ENCODE results near the gene ARID1B. TPM values are rescaled to one million over a fixed set of nuclear protein-coding genes. Genes with fewer than 3 reads are reported as not detected.

Gene ARID1B
- total and polyA plus RNA-seq, 12 donors = 13.3 to 85.6 (median 50.9) TPM

GRCh38 chr6:156934069-156934460 lies 156.9 kb downstream of the ARID1B start:
- 74 to 85% (median 80%) methylated on average over 2 of the region's 2 CpGs for WGBS, 4 donors
- Histone ChIP-seq H3K36me3 (replicated peaks in 1 of 2) (no peaks in the 10 kb centered on the region), H3K9me3 (replicated peaks in 1 of 3) (no peaks in the 10 kb centered on the region), H3K27ac (peak overlapping the region in 1 of 5 donors; percentile 39), H3K4me3 (no peak overlapping the region), H3K27me3 (no peaks in the 10 kb centered on the region), H3K4me1 (replicated peaks in 1 of 2) (peaks cover 18 to 39% of the 10 kb centered on the region in 2 donors)
- no peak for DNase-seq
- intact Hi-C loops (cut with DNase I) = loop anchor here in 1 of 2 donors (10.0 kb wide), 1 partner anchor 119 kb away; no protein-coding TSS in a partner anchor
- TF ChIP-seq CTCF (IDR thresholded peaks at IDR 0.05) = no peak
- TF ChIP-seq POLR2A (IDR thresholded peaks at IDR 0.05) = no peak

- TF ChIP-seq POLR2A (IDR thresholded peaks at IDR 0.05) = no peak
- TF ChIP-seq CTCF (IDR thresholded peaks at IDR 0.05) = no peak
- 94 to 100% (median 96%) methylated on average over 5 of the region's 5 CpGs for WGBS, 4 donors
Measured at GRCh38 chr6:156935000-156935399, 157.8 kb downstream of the ARID1B start.

GRCh38 chr6:156938143-156938542 lies 161.0 kb downstream of the ARID1B start:
- Histone ChIP-seq H3K4me1 (replicated peaks in 1 of 2) (peaks cover 23 to 66% of the 10 kb centered on the region in 2 donors), H3K9me3 (replicated peaks in 1 of 3) (no peaks in the 10 kb centered on the region), H3K27me3 (no peaks in the 10 kb centered on the region), H3K27ac (no peak overlapping the region), H3K4me3 (no peak overlapping the region), H3K36me3 (replicated peaks in 1 of 2) (no peaks in the 10 kb centered on the region)
- DNase-seq = no peak
- TF ChIP-seq POLR2A (IDR thresholded peaks at IDR 0.05) (no peak), CTCF (IDR thresholded peaks at IDR 0.05) (no peak)
- intact Hi-C loops (cut with DNase I) = loop anchor here in 1 of 2 donors (10.0 kb wide), 1 partner anchor 123 kb away; no protein-coding TSS in a partner anchor
- 32 to 41% (median 34%) methylated on average over 1 of the region's 1 CpG for WGBS, 4 donors

More at GRCh38 chr6:156935000-156935399, 157.8 kb downstream of the ARID1B start:
- DNase-seq = no peak
- intact Hi-C loops (cut with DNase I) = loop anchor here in 1 of 2 donors (10.0 kb wide), 1 partner anchor 120 kb away; no protein-coding TSS in a partner anchor
- Histone ChIP-seq H3K36me3 (replicated peaks in 1 of 2) (no peaks in the 10 kb centered on the region), H3K27me3 (no peaks in the 10 kb centered on the region), H3K4me1 (replicated peaks in 1 of 2) (peaks cover 18 to 49% of the 10 kb centered on the region in 2 donors), H3K4me3 (no peak overlapping the region), H3K27ac (no peak overlapping the region), H3K9me3 (replicated peaks in 1 of 3) (no peaks in the 10 kb centered on the region)

GRCh38 chr6:156940221-156940620 lies 163.0 kb downstream of the ARID1B start:
- no peak for DNase-seq
- H3K27ac ChIP-seq = no peak overlapping the region

More at GRCh38 chr6:156940221-156940620, 163.0 kb downstream of the ARID1B start:
- intact Hi-C loops (cut with DNase I) = no loop called here
- TF ChIP-seq CTCF (IDR thresholded peaks at IDR 0.05) = no peak
- TF ChIP-seq POLR2A (IDR thresholded peaks at IDR 0.05) = no peak
- no peaks in the 10 kb centered on the region for H3K9me3 ChIP-seq (replicated peaks in 1 of 3)
- no peaks in the 10 kb centered on the region for H3K27me3 ChIP-seq
- no peak overlapping the region for H3K4me3 ChIP-seq
- peaks cover 25 to 68% of the 10 kb centered on the region in 2 donors for H3K4me1 ChIP-seq (replicated peaks in 1 of 2)
- 75 to 81% (median 78%) methylated on average over 5 of the region's 5 CpGs for WGBS, 4 donors
- H3K36me3 ChIP-seq (replicated peaks in 1 of 2) = no peaks in the 10 kb centered on the region

Data from adrenal gland (tissue), 12 donors.